LNCaP clone FGC (cell line): ENCODE data around the gene KIAA1958.
A peak's percentile ranks its signal among the peaks of the same experiment; 100 is the strongest.
"Not testable (repeated sequence)": the region's sequence is repeated elsewhere in the genome, so short reads cannot be mapped to it uniquely, and the experiment has no call there.

Source experiments
- DNase-seq: peaks from one replicate; pipeline ENCODE4 v3.0.0-alpha.2; 2011; ENCODE audit warnings: low read depth
- H3K4me3 ChIP-seq: 2 replicates; pipeline ENCODE4 v1.5.1; 2011; ENCODE audit warnings: mild to moderate bottlenecking, low read depth, low read length, control low read depth
- TF ChIP-seq, protein P1 (sequence below): IDR thresholded peaks from 2 replicates; pipeline ENCODE4 v1.5.1; 2012; ENCODE audit warnings: mild to moderate bottlenecking; ENCODE audit not compliant: control insufficient read depth, insufficient read depth; ENCODE audit errors: extremely low read depth

KIAA1958 gene

DNA sequence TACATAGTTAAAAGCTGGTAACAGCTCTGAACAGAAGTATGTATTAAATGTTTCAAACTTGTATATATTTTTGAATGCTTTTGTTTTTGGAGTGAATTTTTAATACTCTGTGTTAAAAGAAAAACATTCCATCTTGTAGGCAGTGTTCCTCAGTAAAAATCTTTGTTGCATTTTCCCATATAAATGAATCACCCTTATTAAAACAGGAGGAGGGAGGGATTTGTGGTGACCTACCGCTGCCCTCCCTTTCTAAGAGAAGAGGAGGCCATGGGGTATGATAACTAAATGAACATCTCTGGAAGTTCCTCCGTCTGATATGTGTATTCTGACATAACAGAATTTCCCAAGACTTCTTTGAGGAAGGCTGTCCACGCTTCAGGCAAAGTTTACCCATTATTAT, 177.9 kb downstream of the KIAA1958 start:
- no peak overlapping the region for H3K4me3 ChIP-seq
- TF ChIP-seq, protein P1, sequence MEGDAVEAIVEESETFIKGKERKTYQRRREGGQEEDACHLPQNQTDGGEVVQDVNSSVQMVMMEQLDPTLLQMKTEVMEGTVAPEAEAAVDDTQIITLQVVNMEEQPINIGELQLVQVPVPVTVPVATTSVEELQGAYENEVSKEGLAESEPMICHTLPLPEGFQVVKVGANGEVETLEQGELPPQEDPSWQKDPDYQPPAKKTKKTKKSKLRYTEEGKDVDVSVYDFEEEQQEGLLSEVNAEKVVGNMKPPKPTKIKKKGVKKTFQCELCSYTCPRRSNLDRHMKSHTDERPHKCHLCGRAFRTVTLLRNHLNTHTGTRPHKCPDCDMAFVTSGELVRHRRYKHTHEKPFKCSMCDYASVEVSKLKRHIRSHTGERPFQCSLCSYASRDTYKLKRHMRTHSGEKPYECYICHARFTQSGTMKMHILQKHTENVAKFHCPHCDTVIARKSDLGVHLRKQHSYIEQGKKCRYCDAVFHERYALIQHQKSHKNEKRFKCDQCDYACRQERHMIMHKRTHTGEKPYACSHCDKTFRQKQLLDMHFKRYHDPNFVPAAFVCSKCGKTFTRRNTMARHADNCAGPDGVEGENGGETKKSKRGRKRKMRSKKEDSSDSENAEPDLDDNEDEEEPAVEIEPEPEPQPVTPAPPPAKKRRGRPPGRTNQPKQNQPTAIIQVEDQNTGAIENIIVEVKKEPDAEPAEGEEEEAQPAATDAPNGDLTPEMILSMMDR, result no peak
- DNase-seq, result no peak

DNA sequence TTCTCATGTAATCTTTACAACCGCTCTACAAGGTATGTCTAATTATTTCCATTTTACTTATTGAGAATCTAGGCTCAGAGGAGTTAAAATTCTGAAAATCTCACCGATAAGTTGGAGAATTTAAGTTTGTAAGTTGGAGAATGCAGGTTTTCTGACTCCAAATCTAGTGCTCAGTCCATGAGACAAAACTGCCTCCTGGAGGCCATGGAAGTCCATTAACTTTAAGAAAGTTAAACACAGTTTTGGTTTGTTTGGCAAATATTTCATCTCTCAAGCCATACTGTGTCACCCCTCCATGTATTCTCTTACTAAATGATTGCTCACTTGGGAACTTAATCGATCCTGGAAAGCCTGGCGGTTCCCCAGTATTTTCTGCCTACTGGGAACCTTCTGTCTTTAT, 178.7 kb downstream of the KIAA1958 start:
- TF ChIP-seq, protein P1, result peak; percentile 57
- no peak overlapping the region for H3K4me3 ChIP-seq
- DNase-seq, result no peak

DNA sequence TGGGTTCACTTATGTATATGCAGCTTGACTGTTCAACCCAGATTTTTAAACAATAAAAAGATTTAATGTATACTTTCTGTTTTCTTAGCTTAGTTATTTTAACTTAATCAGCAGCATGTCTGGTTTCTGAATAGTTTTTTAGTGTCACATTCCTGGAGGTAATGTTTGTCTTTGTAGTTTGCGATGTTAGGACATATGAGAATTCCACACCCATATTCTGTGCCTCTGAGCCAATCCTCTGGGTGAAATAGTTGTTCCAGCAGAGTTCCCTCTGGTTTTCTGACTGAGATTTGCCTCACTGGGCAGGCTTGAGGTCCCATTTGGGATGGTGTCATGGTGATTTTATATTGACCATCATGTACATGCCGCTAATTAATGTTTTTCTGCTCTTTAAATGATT, 182.7 kb downstream of the KIAA1958 start:
- DNase-seq, result no peak
- TF ChIP-seq, protein P1, result no peak
- H3K4me3 ChIP-seq, result no peak overlapping the region

DNA sequence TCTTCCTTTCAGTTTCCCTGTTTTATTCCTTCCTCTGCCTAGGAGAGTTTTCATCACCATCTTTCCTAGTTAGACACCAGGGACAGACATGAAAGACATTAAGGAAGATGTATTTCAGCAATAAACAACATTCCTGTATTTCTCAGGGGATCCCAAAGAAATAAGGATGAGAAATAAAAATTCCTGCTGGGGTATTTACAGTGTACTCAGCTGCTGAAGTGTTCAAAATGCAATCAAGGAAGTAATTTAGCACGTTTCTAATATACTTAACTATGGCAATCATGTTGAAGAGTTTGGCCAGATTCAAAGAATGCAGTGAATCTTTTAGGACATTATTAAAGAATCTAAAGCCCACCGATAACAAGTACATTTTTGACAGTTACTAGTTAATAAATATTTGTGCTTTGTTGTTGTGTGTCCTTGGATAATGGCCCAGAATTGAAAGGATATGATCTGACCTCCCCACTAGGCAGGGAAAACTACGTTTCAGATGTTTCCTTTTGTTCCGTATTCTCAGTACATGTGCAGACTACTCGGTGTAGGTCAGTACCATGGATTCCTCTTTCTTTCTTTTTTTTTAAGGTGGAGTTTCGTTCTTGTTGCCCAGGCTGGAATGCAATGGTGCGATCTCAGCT, 184.5 kb downstream of the KIAA1958 start:
- TF ChIP-seq, protein P1, result no peak
- DNase-seq, result no peak
- no peak overlapping the region for H3K4me3 ChIP-seq

DNA sequence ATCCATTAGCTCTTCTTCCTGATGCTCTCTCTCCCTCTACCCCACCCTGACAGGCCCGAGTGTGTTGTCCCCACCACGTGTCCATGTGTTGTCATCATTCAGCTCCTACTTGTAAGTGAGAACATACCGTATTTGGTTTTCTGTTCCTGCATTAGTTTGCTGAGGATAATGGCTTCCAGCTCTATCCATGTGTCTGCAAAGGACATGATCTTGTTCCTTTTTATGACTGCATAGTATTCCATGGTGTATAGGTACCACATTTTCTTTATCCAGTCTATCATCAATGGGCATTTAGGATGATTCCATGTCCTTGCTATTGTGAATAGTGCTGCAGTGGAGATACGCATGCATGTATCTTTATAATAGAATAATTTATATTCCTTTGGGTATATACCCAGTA, 186.6 kb downstream of the KIAA1958 start:
- not testable (repeated sequence) for H3K4me3 ChIP-seq, DNase-seq

DNA sequence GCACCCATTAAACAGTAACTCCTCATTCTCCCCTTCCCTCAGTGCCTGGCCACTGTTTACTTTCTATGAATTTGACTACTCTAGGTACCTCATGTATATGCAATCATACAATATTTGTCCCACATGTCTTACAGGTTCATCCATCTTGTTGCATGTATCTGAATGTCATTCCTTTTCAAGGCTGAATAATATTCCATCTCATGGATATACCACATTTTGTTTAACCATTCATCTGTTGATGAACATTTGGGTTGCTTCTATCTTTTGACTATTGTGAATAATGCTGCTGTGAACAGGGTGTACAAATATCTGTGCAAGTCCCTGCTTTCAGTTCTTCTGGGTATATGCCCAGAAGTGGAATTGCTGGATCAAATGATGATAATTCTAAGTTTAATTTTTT, 190.4 kb downstream of the KIAA1958 start:
- DNase-seq, result no peak
- TF ChIP-seq, protein P1, result no peak
- no peak overlapping the region for H3K4me3 ChIP-seq

DNA sequence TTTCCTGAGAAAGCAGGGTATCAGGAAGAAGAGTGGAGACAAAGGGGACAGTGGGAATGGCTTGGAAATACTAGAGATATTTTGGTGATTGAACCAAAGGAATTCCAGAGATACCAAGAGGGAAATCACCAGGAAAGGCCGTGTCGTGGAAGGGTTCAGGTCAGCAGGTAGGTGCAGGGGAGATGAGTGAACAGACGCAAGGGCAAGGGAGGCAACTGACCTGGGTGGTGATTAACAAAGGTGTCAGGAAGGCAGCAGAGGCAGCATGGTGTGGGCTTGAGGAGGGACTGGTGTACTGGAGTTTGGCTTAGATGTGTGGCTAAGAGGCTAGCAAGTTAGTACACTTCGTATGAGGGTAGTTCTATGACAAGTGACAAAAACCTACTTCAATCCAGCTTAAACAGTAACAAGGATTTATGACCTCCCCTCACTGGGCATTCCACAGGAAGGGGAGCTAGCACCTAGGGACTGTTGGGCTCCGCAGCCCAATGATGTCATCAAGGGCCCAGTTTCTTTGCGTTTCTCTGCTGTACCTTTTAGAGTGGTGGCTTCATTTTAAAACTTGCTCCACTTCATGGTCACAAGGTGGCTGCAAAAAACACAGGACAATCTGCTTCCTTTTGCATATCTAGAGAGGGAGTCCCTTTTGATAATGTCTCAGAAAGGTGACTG, 194.2 kb downstream of the KIAA1958 start:
- H3K4me3 ChIP-seq, result no peak overlapping the region
- no peak for DNase-seq
- TF ChIP-seq, protein P1, result no peak
